ENCODE results near the gene VARS2.

Gene VARS2

GRCh38 chr6:30931969-30932645 is 18.1 kb downstream of the VARS2 start, which contains the start of gene SFTA2:
SFTA2 (minus strand) TSS chr6:30932170; CDS start chr6:30932096, 74 bp downstream.
- no peak for DNase-seq

- DNase-seq, result no peak
Observed at GRCh38 chr6:30932665-30933365, 18.8 kb downstream of the VARS2 start.

GRCh38 chr6:30935018-30935417 is 21.0 kb downstream of the VARS2 start:
- no peak for DNase-seq

GRCh38 chr6:30937265-30937664 is 23.2 kb downstream of the VARS2 start:
- no peak for DNase-seq

GRCh38 chr6:30938730-30939129 is 24.7 kb downstream of the VARS2 start:
- peak in 1 of 2 donors; percentile 16 for DNase-seq

GRCh38 chr6:30939473-30939872 is 25.4 kb downstream of the VARS2 start:
- no peak for DNase-seq

GRCh38 chr6:30940361-30940986 is 26.4 kb downstream of the VARS2 start, which contains the start of gene MUCL3:
MUCL3 (plus strand) TSS chr6:30940973; CDS start chr6:30941000, 27 bp downstream.
- no peak for DNase-seq

- no peak for DNase-seq
Observed at GRCh38 chr6:30942338-30943060, 28.5 kb downstream of the VARS2 start.

- DNase-seq, result no peak
Observed at GRCh38 chr6:30944051-30944450, 30.0 kb downstream of the VARS2 start.

GRCh38 chr6:30945281-30945680 is 31.2 kb downstream of the VARS2 start:
- DNase-seq, result no peak

- DNase-seq, result no peak
Observed at GRCh38 chr6:30947231-30947630, 33.2 kb downstream of the VARS2 start.

GRCh38 chr6:30948811-30949210 is 34.8 kb downstream of the VARS2 start:
- DNase-seq, result no peak

GRCh38 chr6:30951907-30952469 is 38.0 kb downstream of the VARS2 start:
- no peak for DNase-seq

- no peak for DNase-seq
Observed at GRCh38 chr6:30954631-30955366, 40.8 kb downstream of the VARS2 start.

GRCh38 chr6:30955367-30956042 is 41.5 kb downstream of the VARS2 start:
- peak in 1 of 2 donors; percentile 47 for DNase-seq

- DNase-seq, result no peak
Observed at GRCh38 chr6:30957716-30958115, 43.7 kb downstream of the VARS2 start.

- no peak for DNase-seq
Observed at GRCh38 chr6:30960907-30961673, 47.1 kb downstream of the VARS2 start.

GRCh38 chr6:30962716-30963115 is 48.7 kb downstream of the VARS2 start:
- no peak for DNase-seq

GRCh38 chr6:30963641-30964040 is 49.6 kb downstream of the VARS2 start:
- DNase-seq, result no peak

GRCh38 chr6:30964075-30964474 is 50.0 kb downstream of the VARS2 start:
- no peak for DNase-seq
